ENCODE measurements around the gene OXCT1. TPM values are rescaled to one million over a fixed set of nuclear protein-coding genes. Genes with fewer than 3 reads are reported as not detected.

Gene OXCT1
- total and polyA plus RNA-seq, 2 of the 13 experiments (the other 11 are each of a cell fraction or from before 2014, with no cell fraction given) = 0.92 to 4.7 TPM

GRCh38 chr5:41903892-41904799, 33.9 kb upstream of the OXCT1 start, which contains the start of gene RIMOC1 (continued):
- no peak for TF ChIP-seq SKIL (CRISPR knock-in tag; IDR thresholded peaks at IDR 0.05; ENCODE audit: borderline replicate concordance)
- TF ChIP-seq MAF1 (CRISPR knock-in tag; IDR thresholded peaks at IDR 0.05; ENCODE audit: borderline replicate concordance) = peak; percentile 68; the same call in 1 of the 2 replicates
- peak; percentile 42; the same call in 1 of the 2 replicates for TF ChIP-seq MEIS2 (CRISPR knock-in tag; IDR thresholded peaks at IDR 0.05)
- TF ChIP-seq RBM22 (optimal IDR thresholded peaks at IDR 0.05; ENCODE audit: low read length) = no peak
- TF ChIP-seq AKNA (CRISPR knock-in tag; IDR thresholded peaks at IDR 0.05; ENCODE audit: borderline replicate concordance) = 0 out of 2 replicates have a peak, but pooled peaks have one; percentile 46
- no peak for TF ChIP-seq ZNF30 (CRISPR knock-in tag; IDR thresholded peaks at IDR 0.05)
- TF ChIP-seq ZSCAN25 (CRISPR knock-in tag; IDR thresholded peaks at IDR 0.05) = no peak
- peak; percentile 65 for TF ChIP-seq FOXC1 (CRISPR knock-in tag; IDR thresholded peaks at IDR 0.05; ENCODE audit: borderline replicate concordance)
- no peak for TF ChIP-seq POLR2AphosphoS2 (IDR thresholded peaks at IDR 0.05; ENCODE audit: low read depth, low read length)
- TF ChIP-seq SIN3A (IDR thresholded peaks at IDR 0.05; ENCODE audit: borderline replicate concordance, low read depth, low read length) = peak; percentile 93
- TF ChIP-seq PHF8 (CRISPR knock-in tag; IDR thresholded peaks at IDR 0.05) = peak; percentile 100
- 0 out of 2 replicates have a peak, but pooled peaks have one; percentile 51 for TF ChIP-seq HOXD1 (CRISPR knock-in tag; IDR thresholded peaks at IDR 0.05)
- peak; percentile 51; the same call in 1 of the 2 replicates for TF ChIP-seq MIXL1 (CRISPR knock-in tag; IDR thresholded peaks at IDR 0.05)
- TF ChIP-seq, protein P1, sequence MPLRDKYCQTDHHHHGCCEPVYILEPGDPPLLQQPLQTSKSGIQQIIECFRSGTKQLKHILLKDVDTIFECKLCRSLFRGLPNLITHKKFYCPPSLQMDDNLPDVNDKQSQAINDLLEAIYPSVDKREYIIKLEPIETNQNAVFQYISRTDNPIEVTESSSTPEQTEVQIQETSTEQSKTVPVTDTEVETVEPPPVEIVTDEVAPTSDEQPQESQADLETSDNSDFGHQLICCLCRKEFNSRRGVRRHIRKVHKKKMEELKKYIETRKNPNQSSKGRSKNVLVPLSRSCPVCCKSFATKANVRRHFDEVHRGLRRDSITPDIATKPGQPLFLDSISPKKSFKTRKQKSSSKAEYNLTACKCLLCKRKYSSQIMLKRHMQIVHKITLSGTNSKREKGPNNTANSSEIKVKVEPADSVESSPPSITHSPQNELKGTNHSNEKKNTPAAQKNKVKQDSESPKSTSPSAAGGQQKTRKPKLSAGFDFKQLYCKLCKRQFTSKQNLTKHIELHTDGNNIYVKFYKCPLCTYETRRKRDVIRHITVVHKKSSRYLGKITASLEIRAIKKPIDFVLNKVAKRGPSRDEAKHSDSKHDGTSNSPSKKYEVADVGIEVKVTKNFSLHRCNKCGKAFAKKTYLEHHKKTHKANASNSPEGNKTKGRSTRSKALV (CRISPR knock-in tag; IDR thresholded peaks at IDR 0.05) = no peak
- TF ChIP-seq POGZ (CRISPR knock-in tag; IDR thresholded peaks at IDR 0.05) = peak; percentile 97
- peak; percentile 87; the same call in 1 of the 2 replicates for TF ChIP-seq KMT2B (CRISPR knock-in tag; IDR thresholded peaks at IDR 0.05)
- peak; percentile 56 for TF ChIP-seq ZNF770 (CRISPR knock-in tag; IDR thresholded peaks at IDR 0.05)
- TF ChIP-seq XBP1 (CRISPR knock-in tag; IDR thresholded peaks at IDR 0.05) = 0 out of 2 replicates have a peak, but pooled peaks have one; percentile 50
